Measurements from ENCODE around the gene ATOH8.

ATOH8 gene

GRCh38 chr2:85728342-85728741 is 25.4 kb upstream of the ATOH8 start:
- no peaks in the 10 kb centered on the region for H3K36me3 ChIP-seq (ENCODE audit: control insufficient read depth in 2 of 2, insufficient read depth in 2 of 2, low read length in 2 of 2)
- H3K9me3 ChIP-seq (ENCODE audit: control insufficient read depth in 2 of 2, low read length in 2 of 2): no peaks in the 10 kb centered on the region
- H3K9ac ChIP-seq (ENCODE audit: low read depth in 1 of 2, low read length in 2 of 2): no peak overlapping the region
- H3K4me3 ChIP-seq (ENCODE audit: low read length in 2 of 2): no peak overlapping the region
- peaks cover 0 to 1% of the 10 kb centered on the region in 2 donors for H3K27me3 ChIP-seq (ENCODE audit: control insufficient read depth in 2 of 2, insufficient read depth in 2 of 2, low read length in 2 of 2)
- peaks cover 0 to 2% of the 10 kb centered on the region in 2 donors for H3K4me1 ChIP-seq (ENCODE audit: control insufficient read depth in 2 of 2, insufficient read depth in 2 of 2, low read length in 2 of 2)
- H3K27ac ChIP-seq (ENCODE audit: low read depth in 2 of 2, low read length in 2 of 2): no peak overlapping the region

- H3K9me3 ChIP-seq (ENCODE audit: control insufficient read depth in 2 of 2, low read length in 2 of 2): no peaks in the 10 kb centered on the region
- H3K36me3 ChIP-seq (ENCODE audit: control insufficient read depth in 2 of 2, insufficient read depth in 2 of 2, low read length in 2 of 2): no peaks in the 10 kb centered on the region
- H3K4me1 ChIP-seq (ENCODE audit: control insufficient read depth in 2 of 2, insufficient read depth in 2 of 2, low read length in 2 of 2): peaks cover 0 to 2% of the 10 kb centered on the region in 2 donors
- H3K27me3 ChIP-seq (ENCODE audit: control insufficient read depth in 2 of 2, insufficient read depth in 2 of 2, low read length in 2 of 2): peaks cover 0 to 1% of the 10 kb centered on the region in 2 donors
- H3K4me3 ChIP-seq (ENCODE audit: low read length in 2 of 2): no peak overlapping the region
- no peak overlapping the region for H3K27ac ChIP-seq (ENCODE audit: low read depth in 2 of 2, low read length in 2 of 2)
- no peak overlapping the region for H3K9ac ChIP-seq (ENCODE audit: low read depth in 1 of 2, low read length in 2 of 2)
Measured at GRCh38 chr2:85728883-85729824, 24.6 kb upstream of the ATOH8 start.

- H3K36me3 ChIP-seq (ENCODE audit: control insufficient read depth in 2 of 2, insufficient read depth in 2 of 2, low read length in 2 of 2): no peaks in the 10 kb centered on the region
- peaks cover 0 to 1% of the 10 kb centered on the region in 2 donors for H3K27me3 ChIP-seq (ENCODE audit: control insufficient read depth in 2 of 2, insufficient read depth in 2 of 2, low read length in 2 of 2)
- peaks cover 0 to 2% of the 10 kb centered on the region in 2 donors for H3K4me1 ChIP-seq (ENCODE audit: control insufficient read depth in 2 of 2, insufficient read depth in 2 of 2, low read length in 2 of 2)
- no peaks in the 10 kb centered on the region for H3K9me3 ChIP-seq (ENCODE audit: control insufficient read depth in 2 of 2, low read length in 2 of 2)
- H3K4me3 ChIP-seq (ENCODE audit: low read length in 2 of 2): no peak overlapping the region
- H3K27ac ChIP-seq (ENCODE audit: low read depth in 2 of 2, low read length in 2 of 2): no peak overlapping the region
- no peak overlapping the region for H3K9ac ChIP-seq (ENCODE audit: low read depth in 1 of 2, low read length in 2 of 2)
Measured at GRCh38 chr2:85729825-85730510, 23.8 kb upstream of the ATOH8 start.

GRCh38 chr2:85730686-85731230 is 23.0 kb upstream of the ATOH8 start:
- Histone ChIP-seq H3K27me3 (ENCODE audit: control insufficient read depth in 2 of 2, insufficient read depth in 2 of 2, low read length in 2 of 2) (peaks cover 0 to 1% of the 10 kb centered on the region in 2 donors), H3K4me3 (ENCODE audit: low read length in 2 of 2) (no peak overlapping the region), H3K27ac (ENCODE audit: low read depth in 2 of 2, low read length in 2 of 2) (no peak overlapping the region), H3K9me3 (ENCODE audit: control insufficient read depth in 2 of 2, low read length in 2 of 2) (no peaks in the 10 kb centered on the region), H3K4me1 (ENCODE audit: control insufficient read depth in 2 of 2, insufficient read depth in 2 of 2, low read length in 2 of 2) (peaks cover 0 to 2% of the 10 kb centered on the region in 2 donors), H3K36me3 (ENCODE audit: control insufficient read depth in 2 of 2, insufficient read depth in 2 of 2, low read length in 2 of 2) (no peaks in the 10 kb centered on the region), H3K9ac (ENCODE audit: low read depth in 1 of 2, low read length in 2 of 2) (no peak overlapping the region)

GRCh38 chr2:85731606-85732005 is 22.2 kb upstream of the ATOH8 start:
- no peaks in the 10 kb centered on the region for H3K9me3 ChIP-seq (ENCODE audit: control insufficient read depth in 2 of 2, low read length in 2 of 2)
- H3K9ac ChIP-seq (ENCODE audit: low read depth in 1 of 2, low read length in 2 of 2): no peak overlapping the region
- H3K4me1 ChIP-seq (ENCODE audit: control insufficient read depth in 2 of 2, insufficient read depth in 2 of 2, low read length in 2 of 2): peaks cover 0 to 2% of the 10 kb centered on the region in 2 donors
- no peak overlapping the region for H3K4me3 ChIP-seq (ENCODE audit: low read length in 2 of 2)
- no peaks in the 10 kb centered on the region for H3K36me3 ChIP-seq (ENCODE audit: control insufficient read depth in 2 of 2, insufficient read depth in 2 of 2, low read length in 2 of 2)
- H3K27ac ChIP-seq (ENCODE audit: low read depth in 2 of 2, low read length in 2 of 2): no peak overlapping the region
- H3K27me3 ChIP-seq (ENCODE audit: control insufficient read depth in 2 of 2, insufficient read depth in 2 of 2, low read length in 2 of 2): peaks cover 0 to 1% of the 10 kb centered on the region in 2 donors

GRCh38 chr2:85732467-85733120 is 21.2 kb upstream of the ATOH8 start:
- H3K9ac ChIP-seq (ENCODE audit: low read depth in 1 of 2, low read length in 2 of 2): no peak overlapping the region
- H3K9me3 ChIP-seq (ENCODE audit: control insufficient read depth in 2 of 2, low read length in 2 of 2): no peaks in the 10 kb centered on the region
- no peak overlapping the region for H3K4me3 ChIP-seq (ENCODE audit: low read length in 2 of 2)
- no peaks in the 10 kb centered on the region for H3K36me3 ChIP-seq (ENCODE audit: control insufficient read depth in 2 of 2, insufficient read depth in 2 of 2, low read length in 2 of 2)
- peaks cover 0 to 1% of the 10 kb centered on the region in 2 donors for H3K27me3 ChIP-seq (ENCODE audit: control insufficient read depth in 2 of 2, insufficient read depth in 2 of 2, low read length in 2 of 2)
- H3K27ac ChIP-seq (ENCODE audit: low read depth in 2 of 2, low read length in 2 of 2): no peak overlapping the region
- H3K4me1 ChIP-seq (ENCODE audit: control insufficient read depth in 2 of 2, insufficient read depth in 2 of 2, low read length in 2 of 2): peaks cover 2 to 4% of the 10 kb centered on the region in 2 donors

- Histone ChIP-seq H3K9me3 (ENCODE audit: control insufficient read depth in 2 of 2, low read length in 2 of 2) (no peaks in the 10 kb centered on the region), H3K27ac (ENCODE audit: low read depth in 2 of 2, low read length in 2 of 2) (no peak overlapping the region), H3K4me3 (ENCODE audit: low read length in 2 of 2) (no peak overlapping the region), H3K4me1 (ENCODE audit: control insufficient read depth in 2 of 2, insufficient read depth in 2 of 2, low read length in 2 of 2) (peaks cover 2 to 4% of the 10 kb centered on the region in 2 donors), H3K36me3 (ENCODE audit: control insufficient read depth in 2 of 2, insufficient read depth in 2 of 2, low read length in 2 of 2) (no peaks in the 10 kb centered on the region), H3K27me3 (ENCODE audit: control insufficient read depth in 2 of 2, insufficient read depth in 2 of 2, low read length in 2 of 2) (peaks cover 0 to 1% of the 10 kb centered on the region in 2 donors), H3K9ac (ENCODE audit: low read depth in 1 of 2, low read length in 2 of 2) (no peak overlapping the region)
Measured at GRCh38 chr2:85733121-85733960, 20.4 kb upstream of the ATOH8 start.

- no peak overlapping the region for H3K9ac ChIP-seq (ENCODE audit: low read depth in 1 of 2, low read length in 2 of 2)
- no peak overlapping the region for H3K27ac ChIP-seq (ENCODE audit: low read depth in 2 of 2, low read length in 2 of 2)
- H3K4me1 ChIP-seq (ENCODE audit: control insufficient read depth in 2 of 2, insufficient read depth in 2 of 2, low read length in 2 of 2): peaks cover 0 to 4% of the 10 kb centered on the region in 2 donors
Measured at GRCh38 chr2:85734015-85734414, 19.8 kb upstream of the ATOH8 start.

GRCh38 chr2:85734942-85735608 is 18.7 kb upstream of the ATOH8 start:
- Histone ChIP-seq H3K36me3 (ENCODE audit: control insufficient read depth in 2 of 2, insufficient read depth in 2 of 2, low read length in 2 of 2) (no peaks in the 10 kb centered on the region), H3K27ac (ENCODE audit: low read depth in 2 of 2, low read length in 2 of 2) (no peak overlapping the region), H3K27me3 (ENCODE audit: control insufficient read depth in 2 of 2, insufficient read depth in 2 of 2, low read length in 2 of 2) (no peaks in the 10 kb centered on the region), H3K9me3 (ENCODE audit: control insufficient read depth in 2 of 2, low read length in 2 of 2) (no peaks in the 10 kb centered on the region), H3K4me3 (ENCODE audit: low read length in 2 of 2) (no peak overlapping the region), H3K4me1 (ENCODE audit: control insufficient read depth in 2 of 2, insufficient read depth in 2 of 2, low read length in 2 of 2) (peaks cover 0 to 4% of the 10 kb centered on the region in 2 donors), H3K9ac (ENCODE audit: low read depth in 1 of 2, low read length in 2 of 2) (no peak overlapping the region)

More at GRCh38 chr2:85734015-85734414, 19.8 kb upstream of the ATOH8 start:
- Histone ChIP-seq H3K9me3 (ENCODE audit: control insufficient read depth in 2 of 2, low read length in 2 of 2) (no peaks in the 10 kb centered on the region), H3K27me3 (ENCODE audit: control insufficient read depth in 2 of 2, insufficient read depth in 2 of 2, low read length in 2 of 2) (no peaks in the 10 kb centered on the region), H3K36me3 (ENCODE audit: control insufficient read depth in 2 of 2, insufficient read depth in 2 of 2, low read length in 2 of 2) (no peaks in the 10 kb centered on the region), H3K4me3 (ENCODE audit: low read length in 2 of 2) (no peak overlapping the region)

All from mucosa of rectum (tissue), 2 donors.